Endothelial cell of umbilical vein (primary cell): ENCODE data around the gene SHISA5. TPM values are rescaled to one million over a fixed set of nuclear protein-coding genes. Genes with fewer than 3 reads are reported as not detected.

ENCODE experiments used
- BruUV-seq: library from RNA; stranded (reverse); fragments of 400-500 nt; replicated peaks from 2 replicates; lab custom pipeline; 2021; lab: Mats Ljungman, UMichigan
- CTCF ChIA-PET: fragments of 300-600, 350-600 bp; sonication (Branson Sonifier 250); formaldehyde crosslinking; loops from one replicate; lab custom pipeline; 2021; ENCODE audit warnings: antibody characterized with exemption, inconsistent platforms; lab: Charles Lee
- POLR2A ChIA-PET: fragments of 300-600, 350-600 bp; sonication (Branson Sonifier 250); formaldehyde crosslinking; loops from one replicate; lab custom pipeline; 2021; ENCODE audit warnings: antibody characterized with exemption, inconsistent platforms; lab: Charles Lee
- DNase-seq: peaks from one replicate; pipeline ENCODE4 v3.0.0-alpha.2; 2011; ENCODE audit warnings: low read depth, low spot score
- FAIRE-seq: peaks from 2 replicates; lab custom pipeline; 2011; peaks lifted over from hg19 to GRCh38; lab: Jason Lieb, UNC
- H2AFZ ChIP-seq: 2 replicates; pipeline ENCODE4 v1.6.0; 2012; ENCODE audit warnings: low read depth, low read length, control low read depth, inconsistent platforms
- H3K27ac ChIP-seq: 2 replicates; pipeline ENCODE4 v1.5.1; 2011; ENCODE audit warnings: low read depth, mild to moderate bottlenecking, control low read depth, low read length, moderate library complexity; ENCODE audit not compliant: insufficient read depth
- H3K27me3 ChIP-seq, 2 experiments: 2 replicates each; pipeline versions ENCODE4 v1.6.0 to v1.6.1; 2011; ENCODE audit warnings: low read length in 2 of 2, mixed read lengths in 1 of 2; ENCODE audit not compliant: control insufficient read depth in 2 of 2, insufficient read depth in 2 of 2
- H3K36me3 ChIP-seq, 2 experiments: 2 replicates in 1 of 2; 3 replicates in 1 of 2; pipeline ENCODE4 v1.5.1; 2011; ENCODE audit warnings: low read length in 2 of 2, mild to moderate bottlenecking in 1 of 2, moderate library complexity in 1 of 2; ENCODE audit not compliant: control insufficient read depth in 2 of 2, insufficient read depth in 2 of 2; ENCODE audit errors: extremely low read depth in 1 of 2
- H3K4me1 ChIP-seq: 3 replicates; pipeline ENCODE4 v1.5.1; 2011; ENCODE audit warnings: mild to moderate bottlenecking, low read length; ENCODE audit not compliant: control insufficient read depth, insufficient read depth; ENCODE audit errors: extremely low read depth
- H3K4me2 ChIP-seq: 2 replicates; pipeline ENCODE4 v1.6.1; 2011; ENCODE audit warnings: low read length, control low read depth, mixed read lengths; ENCODE audit not compliant: insufficient read depth
- H3K4me3 ChIP-seq, 3 experiments: fragments of 200-600 bp in 1 of 3; sonication (generic), shearing (Covaris generic) in 1 of 3; replicated peaks in 1 of 3; 2 replicates each; pipeline ENCODE4 v1.5.1; 2011 to 2016; ENCODE audit warnings: control low read depth in 3 of 3, low read length in 3 of 3, mild to moderate bottlenecking in 2 of 3, inconsistent platforms in 1 of 3, low read depth in 1 of 3, moderate library complexity in 1 of 3; ENCODE audit not compliant: insufficient read depth in 1 of 3
- H3K79me2 ChIP-seq: 2 replicates; pipeline ENCODE4 v1.6.0; 2012; ENCODE audit warnings: low read length, inconsistent platforms; ENCODE audit not compliant: control insufficient read depth, insufficient read depth
- H3K9ac ChIP-seq: replicated peaks from 2 replicates; pipeline ENCODE3; 2011; ENCODE audit warnings: low read length, control low read depth; ENCODE audit not compliant: insufficient read depth; ENCODE audit errors: extremely low read depth
- H3K9me1 ChIP-seq: replicated peaks from 3 replicates; pipeline ENCODE4 v1.6.0; 2011; ENCODE audit warnings: mild to moderate bottlenecking, low read length; ENCODE audit not compliant: control insufficient read depth, insufficient read depth; ENCODE audit errors: extremely low read depth
- H3K9me3 ChIP-seq: replicated peaks from 2 replicates; pipeline ENCODE4 v1.5.1; 2012; ENCODE audit warnings: low read length, inconsistent platforms; ENCODE audit not compliant: control insufficient read depth, insufficient read depth
- H4K20me1 ChIP-seq: replicated peaks from 2 replicates; pipeline ENCODE3; 2011; ENCODE audit warnings: mild to moderate bottlenecking, low read length; ENCODE audit not compliant: control insufficient read depth, insufficient read depth; ENCODE audit errors: extremely low read depth
- CTCF ChIP-seq, 2 donors: IDR thresholded peaks; 1 replicate in 1 of 2; 2 replicates in 1 of 2; pipeline ENCODE4 v1.5.1; 2011; ENCODE audit warnings: low read length in 2 of 2, mild to moderate bottlenecking in 2 of 2, moderate library complexity in 2 of 2, control low read depth in 1 of 2, inconsistent platforms in 1 of 2, low read depth in 1 of 2; ENCODE audit not compliant: insufficient read depth in 1 of 2; ENCODE audit errors: extremely low read depth in 1 of 2
- EZH2 ChIP-seq: IDR thresholded peaks from 2 replicates; pipeline ENCODE4 v1.6.1; 2012; ENCODE audit warnings: borderline replicate concordance, low read depth, mild to moderate bottlenecking, moderate library complexity, low read length, inconsistent platforms; ENCODE audit not compliant: severe bottlenecking
- FOS ChIP-seq: IDR thresholded peaks from 2 replicates; pipeline ENCODE4 v1.6.1; 2011; ENCODE audit warnings: mild to moderate bottlenecking, low read length, moderate library complexity, borderline replicate concordance; ENCODE audit not compliant: insufficient read depth
- GATA2 ChIP-seq: IDR thresholded peaks from 2 replicates; pipeline ENCODE4 v1.7.0; 2011; ENCODE audit warnings: low read depth, mild to moderate bottlenecking, moderate library complexity, mixed read lengths, low read length; ENCODE audit not compliant: insufficient read length, insufficient read depth
- JUN ChIP-seq: IDR thresholded peaks from 2 replicates; pipeline ENCODE4 v1.6.1; 2011; ENCODE audit warnings: borderline replicate concordance, low read depth; ENCODE audit not compliant: insufficient read length, insufficient read depth
- MAX ChIP-seq: IDR thresholded peaks from 2 replicates; pipeline ENCODE4 v1.6.1; 2011; ENCODE audit not compliant: insufficient read depth, insufficient read length
- MYC ChIP-seq: IDR thresholded peaks from one replicate; pipeline ENCODE4 v1.6.1; 2011; ENCODE audit warnings: mild to moderate bottlenecking, low read depth, low read length
- POLR2A ChIP-seq: IDR thresholded peaks from 2 replicates; pipeline ENCODE4 v1.6.1; 2012; ENCODE audit warnings: low read depth, mild to moderate bottlenecking, control low read depth, low read length
- POLR2AphosphoS5 ChIP-seq: IDR thresholded peaks from 2 replicates; pipeline ENCODE4 v1.6.1; 2012; ENCODE audit warnings: low read depth, mild to moderate bottlenecking, control low read depth, low read length, moderate library complexity; ENCODE audit not compliant: insufficient read depth
- dilution Hi-C: fragments of 300-500 bp; cut with MboI; formaldehyde crosslinking; loops from one replicate; pipeline ENCODE4 v1.15.0; 2019; ENCODE audit warnings: low sequenced_read_pairs; ENCODE audit not compliant: extremely low pct_ligation_motif_present
- intact Hi-C: fragments of 100-400 bp; cut with micrococcal nuclease; formaldehyde crosslinking; loops from one replicate; pipeline ENCODE4 v1.10.0; 2022
- polyA plus RNA-seq, 4 experiments: library from polyadenylated mRNA; depleted of rRNA in 3 of 4; stranded (reverse) in 3 of 4; unstranded in 1 of 4; fragments of >200 nt; gene quantifications; 2 replicates each; pipeline versions ENCODE4 v1.2.1 to v1.2.3, GENCODE V29; 2011 to 2012; ENCODE audit warnings: missing spikeins in 1 of 4
- total RNA-seq: library from RNA; stranded (reverse); gene quantifications from 2 replicates; pipeline ENCODE4 v1.2.3, GENCODE V29; 2021

The SHISA5 gene
- total and polyA plus RNA-seq, 2 donors (not counting 3 experiments of a cell fraction or from before 2014, with no cell fraction given), result 205 to 320 TPM

GRCh38 chr3:48553361-48553760 is 49.4 kb upstream of the SHISA5 start:
- no peak overlapping the region for H2AFZ ChIP-seq
- FAIRE-seq (no peak), DNase-seq (no peak)
- H3K27ac ChIP-seq, result no peak overlapping the region
- dilution Hi-C loops, result no loop called here
- no TSS peak for BruUV-seq
- CTCF ChIA-PET, result interaction anchor here (1.3 to 6.0 kb wide), 4 partner anchors 11 to 153 kb away, joined by 5 to 63 read pairs (median 7); no protein-coding TSS in a partner anchor
- no peaks in the 10 kb centered on the region for H3K79me2 ChIP-seq
- H3K36me3 ChIP-seq, result no peaks in the 10 kb centered on the region
- no peak overlapping the region for H3K4me2 ChIP-seq
- peaks cover 4% of the 10 kb centered on the region for H3K4me1 ChIP-seq
- TF ChIP-seq CTCF (IDR thresholded peaks at IDR 0.05; ENCODE audit: extremely low read depth in 1 of 2, insufficient read depth in 1 of 2, low read depth in 1 of 2, low read length in 2 of 2), result no peak
- no peak for TF ChIP-seq EZH2
- no peak for TF ChIP-seq JUN
- TF ChIP-seq FOS, result no peak
- no peak for TF ChIP-seq MAX
- TF ChIP-seq POLR2AphosphoS5, result no peak
- no peak for TF ChIP-seq GATA2
- TF ChIP-seq POLR2A, result no peak
- no peak for TF ChIP-seq MYC
- POLR2A ChIA-PET, result interaction anchor here (0.6 kb wide), 1 partner anchor 97 kb away, joined by 3 read pairs; no protein-coding TSS in a partner anchor
- no peak overlapping the region for H3K4me3 ChIP-seq
- H3K9ac ChIP-seq, result no peak overlapping the region
- no peaks in the 10 kb centered on the region for H3K27me3 ChIP-seq
- no peaks in the 10 kb centered on the region for H3K9me3 ChIP-seq
- intact Hi-C loops, result no loop called here
- no peaks in the 10 kb centered on the region for H4K20me1 ChIP-seq
- no peaks in the 10 kb centered on the region for H3K9me1 ChIP-seq
